ENCODE data around the gene ROR2.

GRCh38 chr9:91814201-91814600, 135.8 kb downstream of the ROR2 start:
- TF ChIP-seq CTCF (CRISPR knock-in tag; IDR thresholded peaks at IDR 0.05) (no peak), THAP9 (CRISPR knock-in tag; IDR thresholded peaks at IDR 0.05; ENCODE audit: borderline replicate concordance) (no peak), YY1 (IDR thresholded peaks at IDR 0.05; ENCODE audit: insufficient read depth, insufficient replicate concordance, low read depth, low read length) (no peak), JUND (CRISPR knock-in tag; IDR thresholded peaks at IDR 0.05) (no peak), EZH2 (conservative IDR thresholded peaks at IDR 0.05; ENCODE audit: low read depth, low read length) (no peak), THAP7 (CRISPR knock-in tag; IDR thresholded peaks at IDR 0.05) (no peak), ZNF773 (CRISPR knock-in tag; IDR thresholded peaks at IDR 0.05; ENCODE audit: borderline replicate concordance) (no peak), CHD2 (IDR thresholded peaks at IDR 0.05; ENCODE audit: low read depth, low read length) (no peak), ZNF776 (CRISPR knock-in tag; IDR thresholded peaks at IDR 0.05) (no peak), MAX (IDR thresholded peaks at IDR 0.05) (no peak), WIZ (CRISPR knock-in tag; IDR thresholded peaks at IDR 0.05) (no peak)
